Measurements from ENCODE around the gene CDK18. TPM values are rescaled to one million over a fixed set of nuclear protein-coding genes. Genes with fewer than 3 reads are reported as not detected.

Gene CDK18
- total and polyA plus RNA-seq, 9 of the 15 experiments (the other 6 are each of a cell fraction or from before 2014, with no cell fraction given), result 0.05 to 0.69 (median 0.17) TPM; not detected in 2

DNA sequence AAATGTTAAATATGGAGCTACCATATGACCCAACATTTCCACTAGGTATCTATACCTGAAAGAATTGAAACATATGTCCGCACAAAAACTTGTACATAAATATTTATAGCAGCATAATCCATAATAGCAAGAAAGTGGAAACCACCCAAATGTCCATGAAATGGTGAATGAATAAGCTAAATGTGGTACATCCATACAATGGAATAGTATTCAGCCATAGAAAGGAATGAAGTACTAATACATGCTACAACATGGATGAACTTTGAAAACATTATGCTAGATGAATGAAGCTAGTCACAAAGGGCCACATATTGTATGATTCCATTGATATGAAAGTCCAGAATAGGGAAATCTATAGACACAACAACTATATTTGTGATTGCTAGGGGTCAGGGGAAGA is 28.6 kb upstream of the CDK18 start:
- Histone ChIP-seq H3K9ac (ENCODE audit: insufficient read depth in 1 of 2, low read depth in 2 of 2, low read length in 2 of 2) (no peak overlapping the region), H3K27me3 (ENCODE audit: control insufficient read depth in 2 of 2, insufficient read depth in 2 of 2, low read length in 2 of 2) (peaks cover 4 to 28% of the 10 kb centered on the region in 2 experiments), H3K9me1 (ENCODE audit: control insufficient read depth, insufficient read depth, low read length) (no peaks in the 10 kb centered on the region), H3K36me3 (ENCODE audit: control insufficient read depth, insufficient read depth, low read length) (no peaks in the 10 kb centered on the region), H3K4me2 (ENCODE audit: insufficient read depth, low read length) (no peak overlapping the region), H3K27ac (ENCODE audit: extremely low read depth, low read depth, low read length) (no peak overlapping the region), H3K4me3 (no peak overlapping the region), H2AFZ (ENCODE audit: low read depth, low read length) (no peak overlapping the region), H3K79me2 (ENCODE audit: control insufficient read depth, insufficient read depth, low read length) (no peaks in the 10 kb centered on the region), H3K9me3 (replicated peaks; ENCODE audit: control insufficient read depth, insufficient read depth, low read depth, low read length) (peaks cover 4% of the 10 kb centered on the region; the same call in 1 of the 2 replicates), H3K4me1 (replicated peaks in 1 of 2; ENCODE audit: control insufficient read depth in 2 of 2, insufficient read depth in 2 of 2, low read length in 2 of 2) (peaks cover 0 to 4% of the 10 kb centered on the region in 2 experiments; a peak in 1 of 5 replicates), H4K20me1 (replicated peaks; ENCODE audit: control insufficient read depth, insufficient read depth, low read length) (0 out of 2 replicates have a peak, but pooled peaks cover 4% of the 10 kb centered on the region)
- ChIA-PET CTCF (ENCODE audit: low intra/inter-chr PET ratio) (no interaction called here), POLR2A (interaction anchor here (0.7 to 0.8 kb wide), 3 partner anchors 9 to 14 kb away, joined by 3 to 4 read pairs (median 3); no protein-coding TSS in a partner anchor)
- WGBS (ENCODE audit: insufficient coverage, low coverage, missing lambda C conversion rate), result 0% methylated on average over 1 of the region's 1 CpG
- no TSS peak for BruUV-seq (replicated peaks)
- intact Hi-C loops (cut with micrococcal nuclease), result no loop called here
- TF ChIP-seq RBM25 (IDR thresholded peaks at IDR 0.05; ENCODE audit: low read depth, low read length, severe bottlenecking) (peak; percentile 74), ZNF3 (CRISPR knock-in tag; IDR thresholded peaks at IDR 0.05) (no peak), MCM3 (IDR thresholded peaks at IDR 0.05) (no peak), ZNF398 (CRISPR knock-in tag; IDR thresholded peaks at IDR 0.05) (no peak), IRF9 (tag; IDR thresholded peaks at IDR 0.05) (no peak), TCF15 (CRISPR knock-in tag; IDR thresholded peaks at IDR 0.05) (no peak), ZNF41 (CRISPR knock-in tag; conservative IDR thresholded peaks at IDR 0.05) (no peak), ZNF146 (CRISPR knock-in tag; IDR thresholded peaks at IDR 0.05; ENCODE audit: unreplicated experiment) (peak; percentile 38), ZNF175 (CRISPR knock-in tag; IDR thresholded peaks at IDR 0.05; ENCODE audit: low read depth) (no peak), TOE1 (IDR thresholded peaks at IDR 0.05; ENCODE audit: borderline replicate concordance) (no peak), TOE1 (CRISPR knock-in tag; IDR thresholded peaks at IDR 0.05; ENCODE audit: borderline replicate concordance, low read depth) (no peak)
- DNase-seq (ENCODE audit: extremely low read depth in 1 of 4, low spot score in 3 of 4), result no peak
- no peak for ATAC-seq
- no peak for FAIRE-seq
- in situ Hi-C loops (cut with MboI), result no loop called here
